Activated CD8-positive, alpha-beta memory T cell treated with anti-CD3 and anti-CD28 coated beads for 4 hours (primary cell): Measurements from ENCODE around the gene TIMM22.

Experiments used
- DNase-seq, 2 donors: peaks; one replicate each; pipeline ENCODE4 v3.0.0-alpha.2; 2020; ENCODE audit warnings: low read depth in 2 of 2

TIMM22 gene

DNA sequence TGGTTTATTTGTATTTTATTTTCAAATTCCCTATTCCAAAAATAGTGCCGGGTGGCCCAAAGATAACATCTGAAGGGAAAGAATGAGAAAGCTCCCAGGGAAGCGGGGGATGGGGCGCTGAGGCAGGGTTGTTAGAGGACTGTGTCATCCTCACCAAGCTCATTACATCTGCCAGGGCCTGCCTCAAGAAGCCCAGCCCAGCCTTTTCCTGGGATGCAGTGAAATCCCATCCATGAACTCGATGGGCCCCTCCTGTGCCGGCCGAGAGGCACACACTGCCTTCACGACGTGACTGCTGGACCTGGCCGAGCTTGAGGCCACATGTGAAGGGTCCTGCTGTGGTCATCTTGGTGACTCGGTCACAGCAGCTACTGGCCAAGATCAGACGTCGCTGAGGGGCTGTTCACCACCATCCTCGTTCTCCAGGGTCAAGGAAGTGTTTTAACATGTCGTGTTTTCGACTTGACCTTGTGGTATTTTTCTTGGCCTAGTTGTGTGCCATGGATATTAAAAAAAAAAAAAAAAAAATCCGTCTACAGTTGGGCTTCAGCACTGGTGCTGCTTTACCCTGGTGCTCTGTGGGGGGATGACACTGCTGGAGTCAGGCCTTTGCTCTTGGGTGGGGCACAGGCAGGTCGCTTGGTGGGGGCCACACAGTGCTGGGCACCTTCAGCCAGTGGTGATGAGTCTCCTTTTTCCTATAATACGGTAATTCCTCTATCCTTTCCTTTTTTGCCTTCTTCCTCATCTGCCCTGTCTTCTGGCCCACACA, 4.9 kb downstream of the TIMM22 start:
- no peak for DNase-seq

- DNase-seq = no peak
Measured at GRCh38 chr17:1002412-1002753, 5.5 kb downstream of the TIMM22 start.

DNA sequence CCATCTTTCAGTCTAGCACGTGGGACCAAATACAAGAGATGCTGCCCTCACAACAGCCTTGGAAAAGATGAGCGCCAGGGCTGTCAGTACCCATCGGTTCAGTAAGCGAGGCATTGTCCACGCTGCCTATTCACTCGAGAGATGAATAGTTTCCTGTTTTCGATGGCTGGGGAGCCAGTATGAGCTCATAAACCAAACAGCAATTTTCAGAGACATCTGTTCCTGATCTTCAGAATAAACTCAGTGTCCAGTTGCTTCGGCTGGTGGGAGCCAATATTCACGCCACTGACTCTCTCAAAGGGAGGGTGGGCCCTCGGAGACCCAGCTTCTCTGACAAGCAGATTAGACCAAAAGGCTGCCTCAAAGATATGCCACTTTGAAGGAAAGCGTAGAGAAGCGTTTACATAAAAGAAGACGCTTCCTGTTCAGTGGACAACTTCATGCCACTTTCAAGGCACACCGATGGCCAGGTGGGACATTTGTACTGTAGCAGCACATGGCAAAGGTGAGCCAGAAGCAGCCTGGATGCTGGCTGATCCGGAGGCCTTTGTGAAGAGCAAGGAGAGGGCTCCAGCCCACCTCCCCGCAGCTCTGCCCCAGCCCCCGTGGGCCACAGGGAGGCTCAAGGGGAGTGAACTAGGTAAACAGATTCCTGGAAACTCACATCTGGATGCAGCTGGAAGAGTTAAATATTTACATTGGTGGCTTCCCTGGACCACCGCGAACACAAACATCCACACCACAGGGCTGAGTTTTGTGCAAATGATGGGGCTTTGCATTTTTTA, 6.0 kb downstream of the TIMM22 start:
- no peak for DNase-seq

- DNase-seq = no peak
Measured at GRCh38 chr17:1003633-1003971, 6.7 kb downstream of the TIMM22 start.

DNA sequence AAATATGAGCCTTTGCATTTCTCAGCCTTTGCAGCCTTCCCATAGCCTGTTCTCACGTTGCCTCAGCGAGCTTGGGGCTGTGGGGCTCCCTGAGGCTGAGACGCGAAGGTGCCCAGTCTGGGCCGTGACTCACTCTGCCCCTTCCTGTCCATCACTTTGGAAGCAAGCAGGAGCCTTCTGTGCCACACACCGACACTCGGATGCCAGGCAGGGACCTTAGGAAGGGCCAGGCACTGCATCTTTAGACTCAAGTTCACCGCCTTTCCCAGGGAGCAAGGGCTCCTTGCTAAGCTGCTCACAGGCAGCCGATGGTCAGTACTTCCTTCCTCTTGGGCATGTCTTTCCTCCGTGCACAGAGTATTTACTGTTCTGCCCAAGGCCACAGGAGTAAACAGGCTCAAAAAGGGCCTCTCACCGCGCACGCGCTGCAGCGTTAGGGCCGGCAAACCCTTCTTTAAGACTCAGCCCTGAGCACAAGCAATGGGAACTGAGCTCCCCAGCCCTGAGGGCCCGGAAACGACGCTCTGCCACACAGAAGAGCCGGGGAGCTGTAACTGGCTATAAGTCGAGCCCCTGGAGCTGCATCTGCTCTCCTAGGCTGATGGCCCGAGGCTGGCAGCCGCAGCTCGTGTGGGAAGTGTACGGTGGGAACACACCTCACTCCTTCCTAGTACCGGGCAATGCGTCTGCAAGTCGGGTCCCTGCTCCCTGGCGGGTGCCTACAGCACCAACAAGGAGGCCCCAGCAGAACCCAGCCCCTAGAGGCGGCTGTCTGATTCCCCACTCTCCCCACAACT, 7.2 kb downstream of the TIMM22 start:
- DNase-seq = no peak

DNA sequence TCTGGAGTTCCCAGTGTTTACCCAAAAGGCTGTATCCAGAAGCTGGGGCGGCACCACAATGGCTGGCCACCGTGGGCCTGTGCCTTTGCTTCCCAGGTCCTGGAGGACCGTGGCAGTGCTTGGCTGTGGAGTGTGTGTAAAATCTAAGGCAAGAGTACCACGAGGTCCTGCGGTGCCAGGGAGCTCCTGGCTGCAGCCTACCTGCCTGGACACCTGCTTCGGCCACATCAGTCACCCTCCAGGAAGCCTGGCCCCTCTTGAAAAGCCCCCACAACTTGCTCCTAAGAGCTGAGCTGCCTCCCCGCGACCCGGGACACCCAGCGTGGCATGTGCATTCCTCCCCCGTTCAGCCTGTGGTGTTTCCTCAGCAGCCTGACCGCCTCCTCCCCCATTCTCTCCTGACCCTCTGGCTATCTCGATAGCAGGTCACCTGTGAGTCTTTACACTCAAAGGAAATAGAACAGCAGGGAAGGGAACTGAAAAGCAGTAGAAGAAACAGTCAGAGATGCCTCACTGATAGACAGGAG, 7.9 kb downstream of the TIMM22 start:
- no peak for DNase-seq

DNA sequence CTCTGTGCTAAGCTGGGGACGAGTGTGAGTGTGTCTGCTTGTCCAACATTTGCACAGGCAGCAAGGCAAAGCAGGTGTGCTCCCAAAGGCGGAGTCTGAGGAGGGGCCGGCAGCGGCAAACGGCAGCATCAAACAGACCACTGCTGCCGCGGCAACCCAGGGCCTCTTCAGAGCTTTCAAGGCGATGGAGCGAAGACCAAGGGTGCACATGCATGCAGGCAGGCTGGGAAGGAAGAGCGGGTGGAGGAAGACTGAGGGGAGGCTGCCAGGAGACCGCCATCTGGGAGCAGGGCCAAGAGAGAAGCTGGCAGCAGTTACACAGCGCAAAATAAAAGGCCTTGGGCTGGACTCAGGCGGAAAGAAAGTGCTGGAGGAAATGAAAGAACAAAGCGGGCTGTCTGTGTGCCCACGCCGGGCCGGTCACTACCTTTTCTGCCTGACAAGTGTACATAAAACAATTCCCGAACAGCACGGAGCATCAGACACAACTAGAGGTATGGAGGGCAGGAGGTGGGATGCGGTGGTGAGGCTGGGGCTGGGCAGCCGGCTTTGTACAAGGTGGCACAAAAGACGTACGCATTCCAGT, 8.5 kb downstream of the TIMM22 start:
- no peak for DNase-seq

DNA sequence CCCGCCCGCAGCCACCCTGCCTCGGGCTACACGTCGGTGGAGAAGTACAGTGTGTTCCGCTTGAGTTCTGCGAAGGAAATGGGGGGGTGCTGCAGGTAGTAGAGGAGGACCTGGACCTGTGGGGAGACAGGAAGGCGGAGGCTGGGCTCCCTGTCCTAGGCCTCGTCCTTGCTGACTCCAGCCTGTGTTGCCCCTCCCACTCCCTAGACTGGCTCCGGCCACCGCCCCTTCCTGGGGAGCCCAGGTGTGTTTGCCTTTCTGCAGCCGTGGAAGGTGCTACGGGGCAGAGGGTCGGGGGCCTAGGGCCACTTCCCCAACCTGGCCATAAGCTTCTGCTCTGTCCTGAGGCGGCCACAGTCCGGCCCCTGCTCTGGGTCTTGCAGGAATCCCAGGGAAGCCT, 9.1 kb downstream of the TIMM22 start:
- no peak for DNase-seq

DNA sequence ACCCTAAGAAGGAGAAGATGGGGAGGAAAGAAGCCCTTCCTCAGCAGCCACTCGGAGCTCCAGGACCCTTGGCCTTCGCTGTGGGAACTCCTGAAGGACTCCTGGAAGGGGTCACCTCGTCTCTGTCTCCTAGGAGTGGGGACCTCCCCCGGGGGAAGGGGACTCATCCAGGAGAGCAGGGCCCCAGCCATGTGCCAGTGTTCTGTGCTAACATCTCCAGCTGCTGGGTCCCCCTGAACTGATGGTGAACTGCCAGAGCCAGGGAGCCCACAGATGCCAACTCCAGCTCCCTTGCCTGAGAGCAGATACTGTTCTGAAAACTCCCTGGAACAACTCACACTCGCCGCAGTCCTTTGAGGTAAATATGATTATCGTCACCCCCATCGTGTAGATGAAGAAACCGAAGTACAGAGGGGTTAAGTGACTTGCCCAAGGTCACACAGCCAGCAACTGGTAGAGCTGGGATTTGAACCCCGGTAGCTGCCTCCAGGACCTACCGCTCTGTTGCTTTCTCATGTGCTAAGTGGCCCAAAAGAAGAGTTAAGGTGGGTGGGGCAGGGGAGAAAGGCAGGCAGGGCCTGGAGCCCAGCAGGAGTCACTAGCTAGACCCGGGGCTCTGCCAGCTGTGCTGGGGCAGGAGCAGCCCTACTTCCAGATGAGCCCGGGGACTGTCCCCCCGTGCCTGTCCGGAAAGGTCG, 10.5 kb downstream of the TIMM22 start:
- no peak for DNase-seq

DNA sequence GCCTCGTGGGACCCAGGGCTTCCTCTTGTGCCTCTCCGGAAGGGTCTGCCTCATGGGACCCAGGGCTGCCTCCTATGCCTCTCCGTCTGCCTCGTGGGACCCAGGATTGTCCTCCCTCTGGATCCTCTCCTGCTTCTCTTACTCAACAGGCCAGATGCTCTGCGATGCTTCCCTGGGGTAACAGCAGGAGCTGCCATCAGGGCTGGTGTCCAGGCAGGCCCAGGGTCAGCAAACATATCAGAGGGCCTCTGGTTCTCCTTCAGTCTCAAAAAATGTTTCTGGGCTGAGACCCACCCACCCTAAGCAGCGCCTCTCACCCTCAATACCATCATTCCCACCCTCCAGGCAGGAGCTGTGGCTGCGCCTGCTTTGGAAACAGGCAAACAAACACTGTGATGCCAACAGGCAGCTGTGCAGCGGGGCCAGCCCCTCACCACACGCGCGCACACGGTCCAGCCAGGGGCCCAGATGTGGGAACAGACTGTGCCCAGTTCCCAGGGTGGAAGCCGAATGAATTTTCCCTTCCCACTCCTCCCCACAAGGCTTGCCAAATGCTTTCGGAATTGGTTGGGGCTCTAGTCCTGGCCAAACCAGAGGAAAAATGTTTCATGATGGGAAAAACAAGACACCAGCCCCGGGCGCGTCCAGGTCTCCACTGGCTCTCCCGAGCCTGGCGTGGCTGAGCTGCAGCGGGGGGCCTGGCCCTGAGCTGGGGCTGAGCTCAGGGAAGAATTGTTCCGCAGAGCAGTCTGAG, 11.3 kb downstream of the TIMM22 start:
- DNase-seq = no peak

GRCh38 chr17:1009229-1010085, 12.5 kb downstream of the TIMM22 start:
- DNase-seq = no peak

DNA sequence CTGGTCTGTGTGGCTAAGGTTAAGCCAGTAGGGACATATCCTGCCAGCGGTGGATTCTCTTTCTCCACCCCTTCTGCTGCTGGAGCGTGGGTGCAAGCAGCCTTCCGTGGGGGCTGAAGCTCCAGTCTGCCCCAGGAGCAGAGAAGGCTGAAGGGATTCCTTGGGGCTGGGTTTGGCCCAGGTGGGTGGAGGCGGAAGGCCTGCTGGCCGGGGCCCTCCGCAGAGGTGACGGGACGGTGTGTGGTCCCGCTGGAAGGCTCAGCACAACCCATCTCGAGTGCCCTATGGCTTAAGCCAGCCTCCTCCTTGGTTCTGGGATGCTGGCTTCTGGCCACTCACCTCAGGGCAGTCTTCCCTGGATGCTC, 13.1 kb downstream of the TIMM22 start:
- DNase-seq = no peak

DNA sequence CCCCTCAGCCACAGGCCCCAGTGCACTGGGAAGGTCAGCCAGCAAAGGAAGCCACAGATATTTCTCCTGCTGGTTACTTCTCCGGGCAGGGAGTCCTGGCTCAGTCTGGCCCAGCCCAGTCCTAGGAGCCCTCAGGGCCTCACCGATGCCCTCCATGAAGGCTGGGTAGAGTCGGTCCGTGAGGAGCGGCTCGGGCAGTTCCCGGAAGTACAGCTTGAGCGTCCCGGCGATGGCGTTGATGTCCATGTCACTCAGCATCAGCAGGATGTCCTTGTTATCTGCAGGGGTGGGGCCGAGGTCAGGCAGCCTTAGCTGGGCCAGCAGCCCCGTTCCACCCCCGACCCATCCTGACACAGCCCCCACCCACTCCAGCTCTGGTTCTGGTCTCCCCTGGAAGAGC, 13.7 kb downstream of the TIMM22 start:
- no peak for DNase-seq

GRCh38 chr17:1011138-1011537, 14.2 kb downstream of the TIMM22 start:
- no peak for DNase-seq

GRCh38 chr17:1011760-1012735, 15.1 kb downstream of the TIMM22 start:
- no peak for DNase-seq

DNA sequence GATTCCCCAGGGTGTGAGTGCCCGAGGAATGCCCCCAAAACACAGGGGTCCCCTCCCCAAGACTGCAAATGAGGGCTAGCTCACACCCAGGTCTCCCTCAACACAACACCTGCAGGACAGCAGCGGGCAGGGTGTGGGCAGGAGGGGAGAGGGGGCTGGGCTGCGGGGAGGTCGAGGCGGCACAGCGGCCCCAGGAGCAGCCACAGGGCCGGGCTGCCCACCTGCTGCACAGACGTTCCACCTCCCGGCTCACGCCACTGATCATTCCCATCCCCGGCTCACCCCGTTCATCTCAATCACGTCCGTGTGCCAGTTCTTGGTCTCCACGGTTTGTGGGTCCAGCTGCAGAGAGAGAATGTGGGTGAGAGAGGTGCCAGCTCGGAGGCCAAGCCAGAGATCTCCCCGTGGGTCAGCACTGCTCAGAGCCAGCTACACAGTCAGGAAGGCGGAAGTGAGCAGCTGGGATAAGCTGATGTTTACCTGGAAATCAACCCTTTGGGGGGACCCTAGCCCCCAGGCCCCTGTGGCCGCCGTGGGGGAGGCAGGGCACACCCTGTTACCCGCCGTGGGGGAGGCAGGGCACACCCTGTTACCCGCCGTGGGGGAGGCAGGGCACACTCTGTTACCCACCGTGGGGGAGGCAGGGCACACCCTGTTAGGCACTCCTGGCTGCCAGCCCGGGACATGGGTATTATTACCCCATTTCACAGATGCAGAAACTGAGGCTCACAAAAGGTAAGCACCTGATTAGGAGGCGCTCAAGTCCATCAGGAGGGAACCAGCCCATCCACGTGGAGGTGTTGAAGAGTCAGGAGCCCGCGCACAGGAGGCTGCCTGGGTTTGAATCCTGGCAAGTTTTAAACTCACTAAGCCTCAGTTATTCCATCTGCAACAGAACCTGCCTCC, 16.1 kb downstream of the TIMM22 start:
- DNase-seq = no peak

- DNase-seq = no peak
Measured at GRCh38 chr17:1013729-1014090, 16.8 kb downstream of the TIMM22 start.

DNA sequence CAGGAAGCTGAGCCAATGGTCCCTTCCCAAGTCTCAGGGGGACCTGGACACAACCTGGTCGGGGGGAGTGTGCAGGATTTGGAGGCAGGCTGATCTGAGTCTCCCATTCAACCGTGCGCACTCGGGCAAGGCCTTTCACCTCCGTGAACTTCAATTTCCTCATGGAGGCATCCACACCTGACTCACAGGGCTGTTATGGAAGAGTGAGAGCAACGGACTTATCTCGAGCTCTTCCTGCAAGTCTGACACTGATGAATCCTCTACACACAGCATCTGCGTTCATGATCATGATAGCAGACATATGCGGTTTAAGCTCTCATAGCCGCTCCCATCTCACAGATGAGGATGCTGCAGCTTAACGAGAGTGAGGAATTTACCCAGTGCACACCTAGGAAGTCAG, 21.6 kb downstream of the TIMM22 start:
- DNase-seq = no peak
